ENCODE results near the gene DCAF7.

Gene DCAF7

DNA sequence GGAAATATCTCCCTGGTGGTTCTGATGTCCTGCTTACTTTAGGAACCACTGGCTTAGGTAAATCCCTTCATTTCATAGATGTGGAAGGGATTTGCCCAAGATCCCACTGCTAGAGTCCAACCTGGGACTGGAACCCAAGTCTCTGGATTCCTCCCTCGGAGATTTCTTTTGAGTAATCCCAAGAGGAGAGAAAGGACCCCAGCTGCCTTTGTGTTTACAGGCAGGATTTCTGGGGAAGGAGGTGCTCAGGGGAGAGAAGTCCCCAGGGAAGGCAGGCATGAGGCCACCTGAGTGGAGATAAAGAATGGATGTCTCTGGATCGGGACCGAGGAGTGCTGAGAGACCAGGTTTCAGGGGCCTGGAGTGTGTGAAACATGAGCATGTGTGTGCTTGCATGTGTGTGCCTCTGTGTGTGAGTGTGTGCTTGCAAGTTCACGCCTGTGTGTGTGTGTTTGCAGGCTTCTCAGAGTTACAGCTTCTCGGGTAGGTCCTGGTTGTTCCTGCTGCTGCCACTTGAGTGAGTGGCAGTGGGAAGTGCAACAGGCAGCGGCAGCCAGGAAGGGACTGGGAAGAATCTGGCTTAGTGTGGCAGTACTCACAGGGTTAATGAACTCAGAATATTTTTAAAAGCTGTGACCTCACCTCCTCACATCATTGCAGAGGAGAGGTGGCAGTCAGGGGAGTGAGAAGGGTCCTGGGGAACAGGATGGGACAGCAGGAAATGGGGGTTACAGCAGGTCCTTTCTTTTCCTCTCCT, 24.9 kb upstream of the DCAF7 start:
- DNase-seq = no peak

GRCh38 chr17:63526861-63527260, 23.4 kb upstream of the DCAF7 start:
- DNase-seq = no peak

GRCh38 chr17:63528183-63528582, 22.1 kb upstream of the DCAF7 start:
- no peak for DNase-seq

DNA sequence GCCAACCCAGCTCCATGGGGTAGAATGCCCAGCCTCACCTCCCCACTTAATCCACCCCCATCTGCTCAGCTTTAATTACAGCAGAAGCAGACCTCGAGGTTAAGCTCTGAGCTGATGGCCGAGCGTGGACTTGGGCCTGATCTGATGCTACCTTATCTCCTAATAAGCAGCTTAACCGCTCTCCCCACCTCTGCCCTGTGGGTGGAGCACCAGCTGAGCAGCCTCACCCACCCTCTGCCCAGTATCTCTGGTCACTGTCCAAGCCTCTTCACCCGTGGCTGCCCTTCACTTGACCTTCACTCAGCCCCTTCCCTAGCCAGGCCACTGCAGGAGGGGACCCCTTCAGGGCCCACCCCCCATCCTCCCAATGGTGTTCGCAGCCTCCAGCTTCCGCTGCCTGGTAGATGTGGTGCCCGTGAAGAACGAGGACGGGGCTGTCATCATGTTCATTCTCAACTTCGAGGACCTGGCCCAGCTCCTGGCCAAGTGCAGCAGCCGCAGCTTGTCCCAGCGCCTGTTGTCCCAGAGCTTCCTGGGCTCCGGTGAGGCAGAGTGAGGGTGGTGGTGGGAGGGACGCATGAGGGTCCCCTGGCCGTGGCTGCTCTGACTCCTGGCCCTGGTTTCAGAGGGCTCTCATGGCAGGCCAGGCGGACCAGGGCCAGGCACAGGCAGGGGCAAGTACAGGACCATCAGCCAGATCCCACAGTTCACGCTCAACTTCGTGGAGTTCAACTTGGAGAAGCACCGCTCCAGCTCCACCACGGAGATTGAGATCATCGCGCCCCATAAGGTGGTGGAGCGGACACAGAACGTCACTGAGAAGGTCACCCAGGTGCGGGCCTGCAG, 20.3 kb upstream of the DCAF7 start:
- no peak for DNase-seq

DNA sequence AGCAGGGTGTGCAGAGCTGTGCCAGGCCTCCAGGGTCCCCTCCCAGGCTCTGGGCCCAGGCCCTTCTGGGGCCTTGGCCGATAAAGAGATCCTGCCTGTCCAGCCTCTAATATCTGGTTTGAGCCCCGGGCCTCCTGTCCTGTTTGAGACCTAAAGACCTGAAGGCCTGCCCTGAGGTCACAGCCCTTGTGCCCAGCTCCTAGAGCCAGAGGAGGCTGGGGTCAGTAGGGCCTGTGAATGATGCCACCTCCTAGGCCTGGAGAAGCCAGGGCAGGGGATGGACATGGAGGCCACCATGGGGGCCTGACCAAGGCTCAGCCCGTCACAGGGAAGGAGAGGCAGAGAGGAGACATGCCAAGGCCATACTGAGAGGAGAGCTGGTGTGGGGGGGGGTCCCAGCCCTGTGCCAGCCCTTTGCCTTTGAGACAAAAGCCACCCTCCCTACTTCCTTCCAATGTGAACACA, 19.7 kb upstream of the DCAF7 start:
- DNase-seq = no peak

GRCh38 chr17:63531022-63531965, 19.0 kb upstream of the DCAF7 start:
- DNase-seq = no peak

DNA sequence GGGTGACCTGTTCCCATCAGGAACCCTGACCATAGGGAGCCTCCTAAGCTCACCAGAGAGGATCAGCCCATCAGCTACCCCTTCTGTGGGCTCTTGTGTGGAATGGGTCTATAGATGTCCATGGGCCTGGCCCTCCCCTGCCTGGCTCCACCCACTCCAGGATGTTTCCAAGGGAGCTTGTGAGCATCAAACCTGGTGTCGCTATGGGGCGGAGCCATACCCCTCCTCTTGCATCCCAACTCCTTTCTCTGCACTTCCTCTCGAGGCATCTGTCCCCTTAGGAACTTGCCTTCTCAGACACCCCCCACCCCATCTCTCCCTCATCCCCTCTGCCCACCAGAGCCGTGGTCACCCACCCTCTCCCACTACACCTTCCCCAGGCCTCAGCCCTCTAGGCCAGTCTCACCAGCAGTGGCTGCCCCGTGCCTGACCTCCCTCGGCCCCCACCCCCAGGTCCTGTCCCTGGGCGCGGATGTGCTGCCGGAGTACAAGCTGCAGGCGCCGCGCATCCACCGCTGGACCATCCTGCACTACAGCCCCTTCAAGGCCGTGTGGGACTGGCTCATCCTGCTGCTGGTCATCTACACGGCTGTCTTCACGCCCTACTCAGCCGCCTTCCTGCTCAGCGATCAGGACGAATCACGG, 16.7 kb upstream of the DCAF7 start:
- DNase-seq = no peak

DNA sequence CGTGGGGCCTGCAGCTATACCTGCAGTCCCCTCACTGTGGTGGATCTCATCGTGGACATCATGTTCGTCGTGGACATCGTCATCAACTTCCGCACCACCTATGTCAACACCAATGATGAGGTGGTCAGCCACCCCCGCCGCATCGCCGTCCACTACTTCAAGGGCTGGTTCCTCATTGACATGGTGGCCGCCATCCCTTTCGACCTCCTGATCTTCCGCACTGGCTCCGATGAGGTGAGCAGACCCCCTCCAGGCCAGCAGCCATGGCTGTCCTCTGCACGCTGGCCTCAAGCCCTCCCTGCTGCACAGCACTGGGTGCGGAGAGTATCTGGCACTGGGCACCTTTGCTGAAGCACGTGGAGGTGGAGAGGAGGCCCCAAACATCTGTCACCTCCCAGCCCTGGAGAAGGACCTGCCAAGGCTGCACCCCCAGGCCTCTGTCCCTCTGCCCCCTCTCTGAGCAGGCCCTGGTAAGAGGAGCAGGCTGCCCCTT, 16.2 kb upstream of the DCAF7 start:
- DNase-seq = no peak

DNA sequence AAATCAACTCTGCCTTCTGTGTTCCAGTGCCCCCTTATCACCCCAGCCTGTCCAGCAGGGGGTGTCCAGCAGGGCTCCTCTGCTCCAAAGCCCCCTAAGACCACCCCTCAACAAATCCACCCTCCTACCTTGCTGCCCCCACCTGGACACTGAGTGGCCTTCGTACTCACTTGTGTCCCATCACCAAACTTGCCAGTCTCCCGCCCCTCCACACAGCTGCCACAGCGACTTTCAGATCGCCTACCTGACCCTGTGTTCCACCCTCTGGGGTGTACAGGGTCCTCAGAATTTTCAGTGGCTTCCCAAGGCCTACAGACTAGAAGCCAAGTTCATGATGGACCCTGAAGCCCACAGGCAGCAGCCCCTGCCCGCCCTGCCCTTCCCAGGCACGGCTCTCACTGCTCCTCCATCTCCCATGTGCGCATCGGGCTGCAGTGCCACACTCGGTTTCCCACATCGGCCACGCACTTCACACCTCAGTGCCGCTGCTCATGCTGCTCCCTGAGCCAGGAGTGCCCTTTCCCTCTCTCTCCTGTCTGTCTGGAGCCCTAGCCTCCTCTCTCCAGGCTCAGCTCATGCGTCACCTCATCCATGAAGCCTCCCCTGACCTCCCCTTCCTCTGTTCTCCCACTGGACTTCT, 15.3 kb upstream of the DCAF7 start:
- DNase-seq = no peak

DNA sequence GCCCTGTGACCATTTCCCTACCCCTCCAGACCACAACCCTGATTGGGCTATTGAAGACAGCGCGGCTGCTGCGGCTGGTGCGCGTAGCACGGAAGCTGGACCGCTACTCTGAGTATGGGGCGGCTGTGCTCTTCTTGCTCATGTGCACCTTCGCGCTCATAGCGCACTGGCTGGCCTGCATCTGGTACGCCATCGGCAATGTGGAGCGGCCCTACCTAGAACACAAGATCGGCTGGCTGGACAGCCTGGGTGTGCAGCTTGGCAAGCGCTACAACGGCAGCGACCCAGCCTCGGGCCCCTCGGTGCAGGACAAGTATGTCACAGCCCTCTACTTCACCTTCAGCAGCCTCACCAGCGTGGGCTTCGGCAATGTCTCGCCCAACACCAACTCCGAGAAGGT, 14.6 kb upstream of the DCAF7 start:
- no peak for DNase-seq

DNA sequence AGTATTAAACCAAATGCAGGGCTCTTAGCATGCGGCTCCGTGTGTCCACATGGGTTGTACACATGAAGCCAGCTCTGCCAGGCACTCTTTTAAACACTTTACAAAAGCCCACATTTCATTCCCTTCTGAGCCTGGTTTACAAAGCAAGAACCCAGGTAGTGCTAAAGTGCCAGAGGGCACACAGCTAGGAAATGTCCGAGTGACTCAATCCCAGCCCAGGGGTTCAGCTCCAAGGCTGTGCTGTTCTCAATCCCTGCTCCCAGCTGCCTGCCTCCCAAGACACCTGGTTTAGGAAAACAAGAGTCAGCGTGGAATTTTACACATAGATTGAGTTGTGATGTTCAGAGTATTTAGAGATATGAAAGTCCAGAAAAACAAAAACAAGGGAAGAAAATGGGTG, 13.3 kb upstream of the DCAF7 start:
- DNase-seq = no peak

GRCh38 chr17:63537991-63538692, 12.1 kb upstream of the DCAF7 start:
- no peak for DNase-seq

DNA sequence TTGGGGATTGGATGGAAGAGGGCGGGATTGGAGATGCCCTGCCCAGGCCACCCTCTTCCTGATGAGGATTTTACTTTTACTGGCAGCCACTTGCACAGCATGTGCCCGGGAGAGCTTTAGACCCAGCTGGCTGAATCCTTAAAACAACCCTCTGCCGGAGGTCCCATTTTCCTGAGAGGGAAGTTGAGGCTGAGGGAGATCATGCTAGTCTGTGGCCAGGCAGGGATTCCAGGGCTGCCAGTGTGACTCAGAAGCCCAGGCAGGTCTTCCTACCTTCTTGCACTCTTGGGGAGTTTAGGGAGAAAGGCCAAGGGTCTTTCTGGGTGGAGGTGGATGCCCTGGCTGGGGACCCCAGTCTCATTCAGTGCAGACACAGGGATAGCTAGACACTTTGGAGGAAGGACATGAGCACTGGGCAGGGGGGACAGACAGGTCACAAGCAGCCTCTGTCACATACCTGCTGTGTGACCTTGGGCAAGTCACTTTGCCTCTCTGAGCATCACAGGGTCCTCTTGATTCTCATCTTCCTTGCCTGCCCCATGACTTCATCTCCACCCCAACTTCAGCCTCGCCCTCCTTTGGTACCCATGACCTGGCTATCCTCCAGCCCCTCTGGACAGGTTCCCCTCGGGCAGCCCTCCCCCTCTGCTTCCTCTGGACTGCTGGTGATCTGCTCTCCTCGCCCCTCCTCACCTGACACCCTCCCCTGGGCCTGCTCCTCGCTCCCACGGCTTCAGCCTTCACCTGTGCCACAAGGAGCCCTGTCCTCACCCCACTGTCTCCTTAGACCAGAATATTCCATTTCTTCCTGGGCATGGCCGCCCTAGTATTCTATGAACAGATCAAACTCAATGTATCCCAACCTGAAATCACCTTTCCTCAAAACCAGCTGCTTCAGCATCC, 11.3 kb upstream of the DCAF7 start:
- no peak for DNase-seq

GRCh38 chr17:63540590-63540989, 9.7 kb upstream of the DCAF7 start:
- no peak for DNase-seq

GRCh38 chr17:63542218-63542545, 8.1 kb upstream of the DCAF7 start:
- no peak for DNase-seq

GRCh38 chr17:63542942-63543821, 7.1 kb upstream of the DCAF7 start:
- DNase-seq = no peak

- DNase-seq = no peak
These were observed 6.4 kb upstream of the DCAF7 start for GRCh38 chr17:63543822-63544420.

DNA sequence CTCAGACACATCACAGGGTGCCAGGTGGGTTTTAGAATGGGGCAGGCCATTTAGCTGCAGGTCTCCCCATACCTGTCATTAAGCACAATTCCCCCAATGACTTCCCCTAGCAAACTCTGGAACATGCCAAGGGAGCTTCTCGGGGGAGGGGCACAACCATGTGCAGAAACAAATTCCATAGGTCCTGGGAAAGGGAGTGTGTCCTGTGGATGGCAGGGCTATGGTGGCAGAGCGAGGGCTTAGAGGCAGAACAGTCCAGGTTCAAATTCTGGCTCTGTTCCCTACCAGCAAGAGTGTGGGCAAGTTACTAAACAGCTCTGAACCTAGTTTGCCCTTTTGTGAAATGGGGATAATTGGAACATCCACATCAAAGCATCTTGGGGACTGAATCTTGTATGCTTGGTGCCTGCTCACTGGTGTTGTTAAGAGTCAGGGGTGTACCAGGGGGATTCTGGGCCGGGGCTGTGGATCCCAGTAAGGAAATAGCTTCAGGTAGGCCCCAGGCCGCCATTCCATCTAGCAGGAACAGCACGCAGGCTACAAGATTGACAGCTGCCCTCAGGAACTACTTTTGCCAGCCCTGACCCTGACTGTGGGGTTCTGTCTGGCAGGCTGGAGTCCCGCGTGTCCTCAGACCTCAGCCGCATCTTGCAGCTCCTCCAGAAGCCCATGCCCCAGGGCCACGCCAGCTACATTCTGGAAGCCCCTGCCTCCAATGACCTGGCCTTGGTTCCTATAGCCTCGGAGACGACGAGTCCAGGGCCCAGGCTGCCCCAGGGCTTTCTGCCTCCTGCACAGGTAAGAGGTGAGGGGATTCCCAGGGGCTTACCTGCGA, 5.6 kb upstream of the DCAF7 start:
- DNase-seq = no peak
